HG02588 (cell line): ENCODE measurements around the gene LYPD1.

Experiments
- ATAC-seq: cut with Tn5 transposase; IDR thresholded peaks from one replicate; pipeline ENCODE4 v1.9.1; 2021; ENCODE audit warnings: mild to moderate bottlenecking, moderate library complexity; ENCODE audit not compliant: unreplicated experiment

The LYPD1 gene

GRCh38 chr2:132638313-132639040 is 31.5 kb downstream of the LYPD1 start:
- no peak for ATAC-seq

DNA sequence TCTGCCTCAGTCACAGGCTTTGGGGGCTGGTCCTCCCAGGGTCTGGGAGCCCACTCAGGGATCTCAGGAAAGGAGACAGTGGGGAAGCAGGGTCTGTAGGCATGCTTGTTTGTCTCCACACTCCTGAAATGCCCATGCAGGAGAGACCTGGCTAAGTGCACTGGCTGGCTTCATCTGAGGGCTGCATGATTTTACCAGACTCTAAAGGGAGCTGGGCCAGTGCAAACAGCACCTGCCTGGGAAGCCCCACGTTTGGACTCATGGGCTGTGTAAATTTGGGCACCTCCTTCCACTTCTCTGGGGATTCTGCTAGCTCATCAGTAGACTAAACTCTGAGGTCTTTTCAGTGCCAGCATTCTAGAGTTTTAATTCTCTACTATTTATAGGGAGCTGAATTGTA is 33.7 kb downstream of the LYPD1 start:
- ATAC-seq: no peak

- no peak for ATAC-seq
Observed at GRCh38 chr2:132633635-132634034, 36.4 kb downstream of the LYPD1 start.

GRCh38 chr2:132632000-132632649 is 37.9 kb downstream of the LYPD1 start:
- ATAC-seq: no peak

GRCh38 chr2:132627536-132627935 is 42.5 kb downstream of the LYPD1 start:
- ATAC-seq: no peak

GRCh38 chr2:132623096-132623839 is 46.7 kb downstream of the LYPD1 start:
- no peak for ATAC-seq

GRCh38 chr2:132621131-132621875 is 48.7 kb downstream of the LYPD1 start:
- no peak for ATAC-seq

DNA sequence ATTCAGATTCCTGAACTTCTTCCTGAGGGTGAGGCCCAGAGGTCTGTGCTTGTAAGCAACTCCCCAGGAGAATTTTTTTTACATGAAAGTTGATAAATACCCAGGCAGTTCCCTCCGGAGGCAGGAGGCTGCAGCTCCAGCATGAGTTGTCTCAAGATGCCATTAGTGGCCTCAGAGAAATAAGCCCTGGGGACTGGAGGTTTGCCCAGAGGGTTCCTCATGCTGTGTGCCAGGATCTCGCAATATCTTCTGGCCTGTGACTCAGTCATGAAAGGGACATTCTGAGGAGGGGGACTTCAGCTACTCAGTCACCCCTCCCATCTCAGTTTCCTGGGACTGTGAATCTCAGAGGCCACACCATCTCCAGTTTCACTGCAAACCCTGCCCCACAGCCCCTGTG is 49.9 kb downstream of the LYPD1 start:
- ATAC-seq: no peak

DNA sequence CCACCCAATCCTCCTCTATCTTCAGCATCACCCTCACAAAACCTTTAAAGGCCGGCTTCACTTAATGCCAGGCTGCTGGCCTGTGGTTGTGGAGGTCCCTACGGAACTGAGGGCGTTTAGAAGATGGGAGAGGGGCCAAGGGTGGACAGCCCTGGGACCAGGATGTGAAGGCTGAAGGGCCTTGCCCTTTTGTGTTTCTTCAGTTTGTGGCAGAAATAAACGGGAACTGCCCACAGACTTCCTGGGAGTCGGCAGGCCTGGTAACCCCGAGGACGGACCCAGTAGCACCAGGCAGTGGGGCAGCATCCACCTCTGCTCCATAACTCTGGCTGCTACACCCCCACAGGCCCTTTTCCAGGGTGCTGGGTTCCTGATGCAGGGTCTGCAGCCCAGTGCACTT is 51.3 kb downstream of the LYPD1 start:
- no peak for ATAC-seq

GRCh38 chr2:132617989-132618388 is 52.0 kb downstream of the LYPD1 start:
- no peak for ATAC-seq

- ATAC-seq: no peak
Observed at GRCh38 chr2:132615329-132616085, 54.5 kb downstream of the LYPD1 start.

DNA sequence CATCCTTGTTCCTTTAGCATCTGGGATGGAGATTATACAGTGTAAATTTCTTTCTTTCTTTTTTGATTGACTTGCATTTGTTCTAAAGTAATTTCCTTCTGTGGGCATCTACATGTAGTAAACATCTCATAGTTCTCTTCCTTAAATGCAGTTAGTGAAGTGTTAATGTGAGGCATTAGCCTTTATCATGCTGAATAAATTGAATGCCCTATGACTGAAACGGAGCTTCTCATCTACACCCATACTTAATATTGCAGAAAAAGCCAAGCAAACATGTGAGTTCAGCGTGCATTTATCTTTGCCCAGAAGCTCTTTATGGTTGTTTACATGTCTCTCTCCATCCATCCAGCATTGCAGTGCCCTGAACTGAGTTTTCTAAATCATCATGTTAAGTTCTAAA is 58.3 kb downstream of the LYPD1 start:
- no peak for ATAC-seq

- no peak for ATAC-seq
Observed at GRCh38 chr2:132609101-132609890, 60.7 kb downstream of the LYPD1 start.

GRCh38 chr2:132608311-132608710 is 61.7 kb downstream of the LYPD1 start:
- no peak for ATAC-seq

DNA sequence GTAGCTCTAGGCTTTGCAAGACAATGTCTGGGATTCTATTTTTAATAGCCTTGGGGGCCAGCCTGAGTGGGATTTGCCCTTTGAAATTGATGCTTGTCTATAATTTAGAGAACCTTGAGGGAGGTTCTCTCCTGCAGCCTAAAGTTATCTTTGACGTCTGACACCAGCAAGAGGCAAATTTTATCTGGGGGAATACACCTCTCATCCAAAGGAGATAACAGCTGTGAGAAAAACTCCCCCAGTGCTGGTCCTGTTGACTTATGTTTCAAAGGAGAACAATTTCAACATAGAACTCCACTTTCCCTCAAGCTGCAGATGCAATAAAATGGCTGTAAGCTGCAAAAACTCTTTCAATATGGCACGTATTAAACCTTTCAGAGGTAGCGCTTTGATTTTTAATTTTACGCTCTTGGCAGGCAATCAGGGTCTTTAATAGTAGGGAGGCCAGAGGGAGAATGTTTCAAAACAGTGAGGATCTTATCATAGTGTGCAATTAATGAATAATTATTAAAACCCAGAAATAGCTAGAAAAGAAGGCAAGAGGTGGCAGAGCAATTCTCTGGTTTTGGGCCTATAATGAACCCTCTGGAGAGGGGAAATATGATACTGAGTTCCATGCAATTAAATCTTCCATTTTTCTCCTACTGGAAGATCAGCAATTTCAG is 62.4 kb downstream of the LYPD1 start:
- ATAC-seq: no peak

GRCh38 chr2:132606649-132607048 is 63.4 kb downstream of the LYPD1 start:
- ATAC-seq: no peak

DNA sequence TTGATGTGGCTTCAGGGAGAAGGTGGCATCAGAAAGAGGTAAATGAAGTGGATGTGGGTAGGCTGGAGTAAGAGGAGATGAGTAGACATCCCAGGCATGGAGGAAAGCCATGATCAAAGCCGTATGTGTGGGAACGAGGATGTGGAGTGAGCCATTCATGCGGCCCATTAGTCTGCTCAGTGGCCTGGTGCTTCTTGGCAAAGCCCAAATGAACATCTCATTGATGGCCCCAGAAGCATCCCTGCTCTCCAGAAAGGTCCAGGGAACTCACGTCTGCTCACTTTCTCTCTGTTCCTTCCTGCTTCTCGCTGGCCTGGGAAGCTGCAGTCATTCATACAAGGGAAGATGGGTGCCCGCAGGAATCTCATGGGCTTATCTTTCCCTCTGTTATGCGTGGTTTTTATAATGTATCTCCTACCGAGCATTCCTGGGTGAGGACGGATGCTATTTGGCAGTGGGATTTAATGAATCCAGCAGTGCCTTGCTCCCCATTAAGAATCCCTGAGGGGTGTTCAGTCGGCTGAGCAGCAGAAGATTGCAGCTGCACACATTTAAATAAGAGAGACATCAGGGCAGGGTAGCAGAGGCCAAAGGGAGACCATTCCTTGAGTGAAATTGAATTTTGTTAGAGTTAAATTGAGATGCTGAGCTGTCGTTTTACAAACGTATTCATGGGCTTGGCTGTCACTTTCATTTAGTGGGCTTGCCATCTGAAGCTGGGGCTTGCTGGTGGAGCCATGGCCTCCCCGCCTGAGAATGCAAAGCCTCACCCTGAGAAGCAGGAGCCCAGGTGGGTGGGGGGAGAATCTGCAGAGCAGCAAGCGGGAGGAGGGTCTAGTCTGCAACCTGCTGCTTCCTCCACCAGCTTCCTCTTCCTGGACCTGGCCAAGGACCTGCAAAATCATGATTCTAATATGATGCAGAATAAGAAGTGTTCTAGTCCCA is 64.5 kb downstream of the LYPD1 start:
- ATAC-seq: no peak

GRCh38 chr2:132604561-132604960 is 65.4 kb downstream of the LYPD1 start:
- ATAC-seq: no peak
